Erythroblast (primary cell): ENCODE measurements around the gene CEP192.

Experiments used
- GATA1 ChIP-seq: IDR thresholded peaks from 2 replicates; pipeline ENCODE4 v1.6.1; 2011; ENCODE audit warnings: low read depth, mild to moderate bottlenecking, control low read depth, low read length, moderate library complexity
- POLR2A ChIP-seq: IDR thresholded peaks from 2 replicates; pipeline ENCODE4 v1.6.1; 2011; ENCODE audit warnings: mild to moderate bottlenecking, low read length

GRCh38 chr18:13147130-13147529, 156.0 kb downstream of the CEP192 start:
- no peak for TF ChIP-seq POLR2A
- TF ChIP-seq GATA1: no peak
